Esophagus muscularis mucosa (tissue), 4 donors: Measurements from ENCODE around the gene RASIP1. TPM values are rescaled to one million over a fixed set of nuclear protein-coding genes. Genes with fewer than 3 reads are reported as not detected.

ENCODE experiments used
- DNase-seq: peaks from one replicate; pipeline ENCODE4 v3.0.0-alpha.2; 2017; ENCODE audit errors: extremely low spot score
- H3K27ac ChIP-seq, 4 donors: fragments of 200-600 bp; sonication (generic); replicated peaks in 1 of 4; 1 replicate in 3 of 4; 2 replicates in 1 of 4; pipeline ENCODE4 v1.5.1; 2016 to 2019; ENCODE audit warnings: mild to moderate bottlenecking in 1 of 4
- H3K27me3 ChIP-seq, 4 donors: fragments of 200-600 bp; sonication (generic); one replicate each; pipeline versions ENCODE4 v1.5.1 to v1.6.0; 2016 to 2019
- H3K36me3 ChIP-seq, 4 donors: fragments of 200-600 bp; sonication (generic); one replicate each; pipeline ENCODE4 v1.5.1; 2016 to 2019
- H3K4me1 ChIP-seq, 4 donors: fragments of 200-600 bp; sonication (generic); one replicate each; pipeline ENCODE4 v1.5.1; 2016 to 2019
- H3K4me3 ChIP-seq, 4 donors: fragments of 200-600 bp; sonication (generic); 1 replicate in 2 of 4; 2 replicates in 2 of 4; pipeline ENCODE4 v1.5.1; 2016 to 2019; ENCODE audit warnings: mild to moderate bottlenecking in 4 of 4, moderate library complexity in 1 of 4
- H3K9me3 ChIP-seq, 4 donors: fragments of 200-600 bp; sonication (generic); 1 replicate in 3 of 4; 2 replicates in 1 of 4; pipeline ENCODE4 v1.5.1; 2016 to 2019
- CTCF ChIP-seq, 3 experiments: fragments of 200-600 bp in 2 of 3; fragments of 450-650 bp in 1 of 3; sonication (generic) in 2 of 3; IDR thresholded peaks; one replicate each; pipeline ENCODE4 v1.5.1; 2017 to 2019; ENCODE audit warnings: antibody characterized with exemption in 3 of 3, mild to moderate bottlenecking in 2 of 3, moderate library complexity in 1 of 3
- EP300 ChIP-seq: sonication (generic); formaldehyde crosslinking; IDR thresholded peaks from one replicate; pipeline ENCODE4 v1.6.1; 2017; ENCODE audit warnings: antibody characterized with exemption
- POLR2A ChIP-seq: fragments of 450-650 bp; IDR thresholded peaks from one replicate; pipeline ENCODE4 v1.6.1; 2017; ENCODE audit warnings: antibody characterized with exemption, moderate library complexity, mild to moderate bottlenecking, low read depth
- POLR2AphosphoS5 ChIP-seq, 2 donors: sonication (generic); formaldehyde crosslinking; IDR thresholded peaks; one replicate each; pipeline ENCODE4 v1.6.1; 2017; ENCODE audit warnings: antibody characterized with exemption in 2 of 2
- WGBS: methylation state at CpG from one replicate; pipeline ENCODE4 v1.1.5; 2018; 5-methylcytosine and 5-hydroxymethylcytosine counted together
- intact Hi-C: fragments of 100-400 bp; cut with DNase I; formaldehyde crosslinking; loops from one replicate; pipeline ENCODE4 v1.15.1; 2023
- total RNA-seq, 4 donors: library from RNA; depleted of rRNA; stranded (reverse); fragments of >200 nt; gene quantifications; one replicate each; pipeline versions ENCODE4 v1.1.0 to v1.2.1, GENCODE V29; 2016

The RASIP1 gene
- total RNA-seq, 4 donors from 2014 or later: 15.0 to 27.7 (median 22.8) TPM

GRCh38 chr19:48745208-48745995 is 5.0 kb upstream of the RASIP1 start:
- no peak overlapping the region for H3K27ac ChIP-seq
- peaks cover 0 to 50% (median 7%) of the 10 kb centered on the region in 4 donors for H3K27me3 ChIP-seq
- no peak for DNase-seq
- H3K9me3 ChIP-seq: peaks cover 0 to 3% (median 0%) of the 10 kb centered on the region in 4 donors
- 30% methylated on average over 32 of the region's 33 CpGs for WGBS
- peaks cover 0 to 16% (median 0%) of the 10 kb centered on the region in 4 donors for H3K36me3 ChIP-seq
- H3K4me1 ChIP-seq: peaks cover 10 to 26% (median 19%) of the 10 kb centered on the region in 4 donors
- TF ChIP-seq POLR2AphosphoS5 (IDR thresholded peaks at IDR 0.05) (peak in 1 of 2 donors; percentile 25), POLR2A (no peak), EP300 (no peak), CTCF (IDR thresholded peaks at IDR 0.05) (no peak)
- H3K4me3 ChIP-seq: no peak overlapping the region
- intact Hi-C loops: no loop called here

- Histone ChIP-seq H3K36me3 (peaks cover 0 to 2% (median 0%) of the 10 kb centered on the region in 4 donors), H3K27me3 (peaks cover 0 to 21% (median 4%) of the 10 kb centered on the region in 4 donors), H3K4me1 (peaks cover 12 to 48% (median 37%) of the 10 kb centered on the region in 4 donors), H3K9me3 (peaks cover 0 to 3% (median 0%) of the 10 kb centered on the region in 4 donors), H3K27ac (peak overlapping the region in 3 of 4 donors; percentile 38 to 77 (median 73)), H3K4me3 (no peak overlapping the region)
- 94% methylated on average over 11 of the region's 11 CpGs for WGBS
- no peak for DNase-seq
- TF ChIP-seq CTCF (IDR thresholded peaks at IDR 0.05) (no peak), POLR2AphosphoS5 (IDR thresholded peaks at IDR 0.05) (no peak), EP300 (no peak), POLR2A (no peak)
- intact Hi-C loops: no loop called here
Measured at GRCh38 chr19:48742096-48742495, 1.7 kb upstream of the RASIP1 start.

- peak overlapping the region; percentile 60 to 77 (median 66) for H3K4me3 ChIP-seq
- H3K9me3 ChIP-seq: peaks cover 0 to 3% (median 0%) of the 10 kb centered on the region in 4 donors
- intact Hi-C loops: no loop called here
- H3K4me1 ChIP-seq: peaks cover 7 to 40% (median 33%) of the 10 kb centered on the region in 4 donors
- TF ChIP-seq POLR2A (no peak), POLR2AphosphoS5 (IDR thresholded peaks at IDR 0.05) (peak; percentile 25 to 62)
- peak overlapping the region; percentile 70 to 82 (median 75) for H3K27ac ChIP-seq
- DNase-seq: no peak
- peaks cover 0 to 15% (median under 1%) of the 10 kb centered on the region in 4 donors for H3K27me3 ChIP-seq
- WGBS: 75% methylated on average over 21 of the region's 35 CpGs
- H3K36me3 ChIP-seq: peaks cover 0 to 2% (median 0%) of the 10 kb centered on the region in 4 donors
Measured at GRCh38 chr19:48741129-48741999, 954 bp upstream of the RASIP1 start.

- intact Hi-C loops: loop anchor here (2.0 kb wide), 1 partner anchor 65 kb away; no protein-coding TSS in a partner anchor
- Histone ChIP-seq H3K27ac (peak overlapping the region; percentile 70 to 82 (median 75)), H3K27me3 (peaks cover 0 to 9% (median 2%) of the 10 kb centered on the region in 4 donors), H3K36me3 (peaks cover 0 to 16% (median 0%) of the 10 kb centered on the region in 4 donors), H3K9me3 (no peaks in the 10 kb centered on the region), H3K4me3 (peak overlapping the region; percentile 60 to 77 (median 66)), H3K4me1 (peaks cover 6 to 39% (median 35%) of the 10 kb centered on the region in 4 donors)
- WGBS: 28% methylated on average over 31 of the region's 51 CpGs
- TF ChIP-seq EP300: no peak
- no peak for DNase-seq
Measured at GRCh38 chr19:48739404-48740163, 826 bp downstream of the RASIP1 start.
